KMS-11 (cell line): ENCODE measurements around the gene PNMA8C.

Experiments
- H2AFZ ChIP-seq: fragments of 200-600 bp; sonication (generic); 2 replicates; pipeline ENCODE4 v1.6.1; 2016; ENCODE audit warnings: antibody characterized with exemption, mixed run types, low read depth
- H3K27ac ChIP-seq: fragments of 200-600 bp; sonication (generic); 2 replicates; pipeline ENCODE4 v1.6.1; 2016; ENCODE audit warnings: mild to moderate bottlenecking, mixed run types
- H3K27me3 ChIP-seq: fragments of 200-600 bp; sonication (generic); 2 replicates; pipeline ENCODE4 v1.6.1; 2017; ENCODE audit warnings: mild to moderate bottlenecking, low read depth, mixed run types, moderate library complexity; ENCODE audit not compliant: insufficient read depth
- H3K36me3 ChIP-seq: fragments of 200-600 bp; sonication (generic); 2 replicates; pipeline ENCODE4 v1.6.1; 2017; ENCODE audit warnings: mild to moderate bottlenecking, mixed run types; ENCODE audit not compliant: insufficient read depth
- H3K4me1 ChIP-seq: fragments of 200-600 bp; sonication (generic); 2 replicates; pipeline ENCODE4 v1.6.1; 2016; ENCODE audit warnings: mild to moderate bottlenecking, low read depth, mixed run types; ENCODE audit not compliant: poor library complexity, severe bottlenecking
- H3K4me2 ChIP-seq: fragments of 200-600 bp; sonication (generic); 2 replicates; pipeline ENCODE4 v1.7.0; 2016; ENCODE audit warnings: mild to moderate bottlenecking, mixed run types
- H3K4me3 ChIP-seq: fragments of 200-600 bp; sonication (generic); IDR thresholded peaks from 2 replicates; pipeline ENCODE4 v1.6.1; 2017; ENCODE audit warnings: low read depth, low read length, mixed read lengths; ENCODE audit not compliant: insufficient read depth
- H3K79me2 ChIP-seq: fragments of 200-600 bp; sonication (generic); 2 replicates; pipeline ENCODE4 v1.6.1; 2016; ENCODE audit warnings: low read depth, mixed run types; ENCODE audit not compliant: insufficient read depth
- H3K9ac ChIP-seq: fragments of 200-600 bp; sonication (generic); 2 replicates; pipeline ENCODE4 v1.6.1; 2016; ENCODE audit warnings: mild to moderate bottlenecking, mixed run types
- H4K20me1 ChIP-seq: fragments of 200-600 bp; sonication (generic); 2 replicates; pipeline ENCODE4 v1.6.1; 2016; ENCODE audit warnings: mild to moderate bottlenecking, mixed run types; ENCODE audit not compliant: insufficient read depth
- TF ChIP-seq, protein P1 (sequence below): fragments of 200-600 bp; sonication (generic); conservative IDR thresholded peaks from 2 replicates; pipeline ENCODE4 v1.6.1; 2017; ENCODE audit warnings: low read depth, mild to moderate bottlenecking, antibody characterized with exemption, low read length, moderate library complexity, mixed read lengths

Gene PNMA8C

DNA sequence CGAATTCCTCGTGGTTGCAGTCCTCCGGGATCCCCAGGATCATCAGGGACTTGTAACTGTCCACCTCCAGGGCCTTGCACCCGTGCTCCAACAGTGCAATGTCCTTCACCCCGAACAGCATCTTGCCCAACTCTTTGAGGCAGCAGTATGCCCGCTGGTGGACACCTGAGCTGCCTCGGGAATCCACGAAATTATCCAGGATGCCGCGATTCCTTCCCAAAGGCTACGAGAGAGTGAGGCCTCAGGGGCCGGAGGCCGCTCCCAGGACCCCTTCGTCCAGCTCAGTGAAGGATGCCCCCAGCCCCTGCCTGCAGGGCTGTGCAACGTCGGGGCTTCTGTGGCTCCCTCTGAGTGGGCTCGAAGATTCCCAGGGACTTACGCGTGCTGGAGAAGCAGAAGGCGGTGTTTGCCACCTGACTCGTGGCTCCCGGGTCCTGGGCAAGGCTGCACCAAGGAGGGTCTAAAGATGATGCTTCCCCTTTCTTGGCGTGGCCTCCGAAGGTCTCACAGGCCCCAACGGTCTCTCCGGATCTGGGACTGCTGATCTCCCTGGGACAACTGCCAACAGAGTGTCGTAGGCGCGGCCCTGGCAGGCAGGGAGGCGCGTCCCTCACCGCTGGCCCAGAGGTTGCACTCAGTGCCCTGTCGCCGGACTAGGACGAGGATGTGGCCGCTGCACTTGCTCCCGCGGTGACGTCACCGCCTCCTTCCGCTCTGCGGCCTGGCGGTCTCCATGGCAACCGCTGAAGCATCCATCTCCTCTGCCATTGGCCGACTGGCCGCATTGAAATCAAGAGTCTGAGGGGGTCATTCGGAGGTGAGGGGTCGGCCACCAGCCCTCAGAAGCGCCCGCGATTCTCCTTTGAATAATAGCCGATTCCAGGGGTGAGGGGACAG, at the start of gene PNMA8C:
PNMA8C (minus strand) TSS at position 698 of the 897 bp plus-strand sequence; CDS start at position 121, 577 bp downstream.
- H3K4me2 ChIP-seq = no peak within 1 kb of the TSS
- no peak within 1 kb of the TSS for H3K4me3 ChIP-seq
- TF ChIP-seq, protein P1, sequence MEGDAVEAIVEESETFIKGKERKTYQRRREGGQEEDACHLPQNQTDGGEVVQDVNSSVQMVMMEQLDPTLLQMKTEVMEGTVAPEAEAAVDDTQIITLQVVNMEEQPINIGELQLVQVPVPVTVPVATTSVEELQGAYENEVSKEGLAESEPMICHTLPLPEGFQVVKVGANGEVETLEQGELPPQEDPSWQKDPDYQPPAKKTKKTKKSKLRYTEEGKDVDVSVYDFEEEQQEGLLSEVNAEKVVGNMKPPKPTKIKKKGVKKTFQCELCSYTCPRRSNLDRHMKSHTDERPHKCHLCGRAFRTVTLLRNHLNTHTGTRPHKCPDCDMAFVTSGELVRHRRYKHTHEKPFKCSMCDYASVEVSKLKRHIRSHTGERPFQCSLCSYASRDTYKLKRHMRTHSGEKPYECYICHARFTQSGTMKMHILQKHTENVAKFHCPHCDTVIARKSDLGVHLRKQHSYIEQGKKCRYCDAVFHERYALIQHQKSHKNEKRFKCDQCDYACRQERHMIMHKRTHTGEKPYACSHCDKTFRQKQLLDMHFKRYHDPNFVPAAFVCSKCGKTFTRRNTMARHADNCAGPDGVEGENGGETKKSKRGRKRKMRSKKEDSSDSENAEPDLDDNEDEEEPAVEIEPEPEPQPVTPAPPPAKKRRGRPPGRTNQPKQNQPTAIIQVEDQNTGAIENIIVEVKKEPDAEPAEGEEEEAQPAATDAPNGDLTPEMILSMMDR = no peak
- H3K27ac ChIP-seq = no peak within 1 kb of the TSS
- no peaks in the 10 kb centered on the region for H4K20me1 ChIP-seq
- peaks cover 73% of the 10 kb centered on the region for H3K27me3 ChIP-seq
- H3K9ac ChIP-seq = no peak within 1 kb of the TSS
- no peak within 1 kb of the TSS for H2AFZ ChIP-seq
- no peaks in the 10 kb centered on the region for H3K36me3 ChIP-seq
- no peaks in the 10 kb centered on the region for H3K4me1 ChIP-seq
- H3K79me2 ChIP-seq = no peaks in the 10 kb centered on the region

DNA sequence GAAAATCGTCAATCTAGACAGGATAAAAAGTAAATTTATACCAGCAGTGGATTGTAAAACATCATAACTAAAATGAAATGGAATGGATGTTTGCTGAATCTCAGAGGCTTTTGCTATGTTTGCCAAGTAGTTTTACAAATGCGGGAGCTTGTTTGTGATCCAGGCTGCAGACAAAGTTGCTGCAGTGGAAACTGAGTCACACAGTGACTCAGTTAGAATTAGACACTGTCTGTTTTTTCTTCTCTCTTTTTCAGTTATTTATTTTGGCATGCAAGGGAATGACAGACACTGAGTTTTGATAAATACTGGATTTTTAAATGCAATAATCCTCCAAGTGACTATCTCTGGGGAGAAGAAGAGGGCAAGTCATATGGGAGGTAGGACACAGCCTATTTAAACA, 47.2 kb upstream of the PNMA8C start:
- no peak overlapping the region for H3K9ac ChIP-seq
- no peak overlapping the region for H3K4me3 ChIP-seq
- H3K4me2 ChIP-seq = no peak overlapping the region
- TF ChIP-seq, protein P1 = no peak
- H3K27me3 ChIP-seq = peaks cover 75% of the 10 kb centered on the region
- no peaks in the 10 kb centered on the region for H3K79me2 ChIP-seq
- H2AFZ ChIP-seq = no peak overlapping the region
- H3K4me1 ChIP-seq = peaks cover 6% of the 10 kb centered on the region
- no peaks in the 10 kb centered on the region for H3K36me3 ChIP-seq
- H3K27ac ChIP-seq = no peak overlapping the region
- no peaks in the 10 kb centered on the region for H4K20me1 ChIP-seq

DNA sequence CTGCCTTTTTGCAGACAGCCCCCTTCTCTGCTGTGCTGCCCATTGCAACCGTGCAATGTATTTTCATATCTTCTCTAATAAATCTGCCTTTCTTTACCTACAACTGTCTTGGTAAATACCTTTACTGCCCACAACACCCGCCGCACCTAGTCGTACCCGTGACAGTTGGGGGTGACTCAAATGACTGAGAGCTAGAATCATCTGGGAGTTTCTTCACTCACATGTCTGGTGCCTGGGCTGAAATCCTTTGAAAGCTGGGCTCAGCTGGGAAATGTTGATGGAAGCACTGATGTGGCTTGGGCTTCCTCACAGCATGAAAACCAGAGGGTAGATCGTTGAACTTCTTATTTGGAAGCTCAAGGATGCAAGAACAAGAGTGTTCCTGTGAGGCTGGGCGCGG, 45.5 kb upstream of the PNMA8C start:
- Histone ChIP-seq H3K4me2 (no peak overlapping the region), H3K79me2 (no peaks in the 10 kb centered on the region), H3K4me1 (peaks cover 6% of the 10 kb centered on the region), H3K27ac (no peak overlapping the region), H3K27me3 (peaks cover 79% of the 10 kb centered on the region), H3K9ac (no peak overlapping the region), H3K36me3 (no peaks in the 10 kb centered on the region), H4K20me1 (no peaks in the 10 kb centered on the region), H2AFZ (no peak overlapping the region), H3K4me3 (no peak overlapping the region)
- TF ChIP-seq, protein P1 = no peak

DNA sequence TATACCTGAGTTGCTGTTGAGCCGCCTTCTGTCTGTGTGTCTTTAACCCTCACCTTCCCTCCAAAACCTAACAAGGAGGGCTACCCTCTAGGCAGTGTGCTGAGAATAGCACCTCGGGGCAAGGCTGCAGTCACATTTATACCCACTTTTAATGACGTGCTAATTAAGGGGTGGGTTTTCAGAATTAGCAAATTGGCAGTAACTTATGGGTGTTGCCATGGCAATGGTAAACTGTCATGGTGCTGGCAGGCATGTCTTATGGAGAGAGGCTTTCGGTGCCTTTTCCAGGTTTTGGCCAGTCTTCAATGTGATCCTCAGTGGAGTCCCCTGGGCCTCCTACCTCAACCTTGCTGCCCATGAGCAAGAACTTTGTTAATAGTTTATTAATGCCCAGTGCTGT, 43.9 kb upstream of the PNMA8C start:
- no peak overlapping the region for H3K4me3 ChIP-seq
- no peaks in the 10 kb centered on the region for H4K20me1 ChIP-seq
- peaks cover 76% of the 10 kb centered on the region for H3K27me3 ChIP-seq
- H3K27ac ChIP-seq = no peak overlapping the region
- TF ChIP-seq, protein P1 = no peak
- H3K4me1 ChIP-seq = peaks cover 5% of the 10 kb centered on the region
- no peak overlapping the region for H3K9ac ChIP-seq
- H3K79me2 ChIP-seq = no peaks in the 10 kb centered on the region
- no peak overlapping the region for H3K4me2 ChIP-seq
- no peak overlapping the region for H2AFZ ChIP-seq
- no peaks in the 10 kb centered on the region for H3K36me3 ChIP-seq
